ENCODE measurements around the gene FCAMR. TPM values are rescaled to one million over a fixed set of nuclear protein-coding genes. Genes with fewer than 3 reads are reported as not detected.

Gene FCAMR
- polyA plus RNA-seq, 1 experiment: not detected

DNA sequence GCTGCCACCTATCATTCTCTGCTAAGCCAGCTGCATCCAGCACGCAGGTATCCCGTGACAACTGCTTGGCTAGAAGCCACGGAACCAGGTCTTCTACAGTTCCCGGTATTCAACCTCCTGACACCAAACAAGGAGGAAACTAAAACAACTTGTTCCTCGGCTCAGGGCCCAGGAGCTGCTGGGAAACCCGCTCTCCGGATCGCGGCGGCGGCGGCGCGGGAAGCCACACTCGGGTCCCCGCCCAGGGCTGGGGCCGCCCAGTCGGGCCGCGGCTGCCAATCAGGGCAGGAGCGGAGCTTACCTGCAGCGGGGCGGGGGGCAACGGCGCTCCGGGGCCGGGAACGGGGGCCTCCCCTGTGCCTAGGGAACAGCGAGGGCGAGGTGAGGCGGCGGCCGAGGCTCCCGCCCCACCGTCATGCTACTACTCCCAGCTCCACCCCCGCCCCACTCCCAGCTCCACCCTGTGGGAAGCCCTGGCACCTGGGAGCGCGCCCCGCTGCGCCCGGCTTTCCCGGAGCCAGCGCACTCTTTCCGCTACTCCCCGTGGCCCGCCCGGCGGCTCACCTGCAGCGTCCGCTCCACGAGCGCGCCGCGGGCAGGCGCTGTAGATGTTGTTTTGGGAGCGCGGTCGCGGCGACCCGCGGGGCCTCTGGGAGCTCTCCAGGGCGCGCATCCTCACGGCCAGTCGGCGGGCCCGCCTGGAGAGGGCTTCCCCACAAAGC is 60.9 kb downstream of the FCAMR start:
- CTCF ChIA-PET: interaction anchor here (0.8 to 6.1 kb wide), 29 partner anchors 9 to 297 kb away, joined by 3 to 64 read pairs (median 4); partner anchors contain the start of genes EIF2D, IL20 and IL24
- POLR2A ChIA-PET: no interaction called here

GRCh38 chr1:206908038-206908437 is 62.2 kb downstream of the FCAMR start:
- ChIA-PET POLR2A (interaction anchor here (0.7 kb wide), 1 partner anchor 53 kb away, joined by 3 read pairs; no protein-coding TSS in a partner anchor), CTCF (interaction anchor here (0.6 to 6.1 kb wide), 11 partner anchors 8 to 181 kb away, joined by 3 to 64 read pairs (median 7); partner anchors contain the start of genes IL20 and IL24)
- Histone ChIP-seq H3K4me3 (ENCODE audit: low read depth, low read length) (no peak overlapping the region), H3K36me3 (ENCODE audit: control insufficient read depth, insufficient read depth, low read length) (no peaks in the 10 kb centered on the region), H3K27me3 (ENCODE audit: control insufficient read depth, insufficient read depth, low read length) (no peaks in the 10 kb centered on the region)
- no peak for TF ChIP-seq CTCF (IDR thresholded peaks at IDR 0.05; ENCODE audit: insufficient read depth, low read depth, low read length)
- DNase-seq (ENCODE audit: low read depth): no peak

More for the DNA sequence above, 60.9 kb downstream of the FCAMR start:
- H3K27me3 ChIP-seq (ENCODE audit: control insufficient read depth, insufficient read depth, low read length): peaks cover 4% of the 10 kb centered on the region
- no peak for TF ChIP-seq CTCF (IDR thresholded peaks at IDR 0.05; ENCODE audit: insufficient read depth, low read depth, low read length)
- H3K4me3 ChIP-seq (ENCODE audit: low read depth, low read length): peak overlapping the region; percentile 56
- DNase-seq (ENCODE audit: low read depth): no peak
- no peaks in the 10 kb centered on the region for H3K36me3 ChIP-seq (ENCODE audit: control insufficient read depth, insufficient read depth, low read length)

Other genes starting within 250 kb of the FCAMR start
- not detected in 2 replicates for gene IL19, start 199.7 kb downstream of the FCAMR start, polyA plus RNA-seq (2011; rRNA removed)
- gene IL10, start 198.0 kb downstream of the FCAMR start, polyA plus RNA-seq (2011; rRNA removed): not detected in 2 replicates
- gene IL20, start 104.8 kb downstream of the FCAMR start, polyA plus RNA-seq (2011; rRNA removed): not detected in 2 replicates
- gene IL24, start 73.0 kb downstream of the FCAMR start, polyA plus RNA-seq (2011; rRNA removed): 0.10 and 0.25 TPM in 2 replicates
- gene FCMR, start 48.5 kb downstream of the FCAMR start, polyA plus RNA-seq (2011; rRNA removed): 0.56 and 1.4 TPM in 2 replicates
- not detected in 2 replicates for gene PIGR, start 24.0 kb downstream of the FCAMR start, polyA plus RNA-seq (2011; rRNA removed)
- gene C1orf116, start 62.3 kb upstream of the FCAMR start, polyA plus RNA-seq (2011; rRNA removed): not detected in 2 replicates
- gene YOD1, start 80.7 kb upstream of the FCAMR start, polyA plus RNA-seq (2011; rRNA removed): 1.2 and 2.5 TPM in 2 replicates
- gene PFKFB2, start 82.8 kb upstream of the FCAMR start, polyA plus RNA-seq (2011; rRNA removed): 1.5 and 1.9 TPM in 2 replicates
- gene C4BPB, start 118.4 kb upstream of the FCAMR start, polyA plus RNA-seq (2011; rRNA removed): not detected in 2 replicates
- gene C4BPA, start 133.8 kb upstream of the FCAMR start, polyA plus RNA-seq (2011; rRNA removed): not detected in 2 replicates